ENCODE measurements around the gene ZNF214. TPM values are rescaled to one million over a fixed set of nuclear protein-coding genes. Genes with fewer than 3 reads are reported as not detected.

The ZNF214 gene
- 10 to 100 TPM in 1 of 4 donors, 1 to 10 TPM in 3; 2.9 to 23.8 (median 4.7) TPM for total RNA-seq

DNA sequence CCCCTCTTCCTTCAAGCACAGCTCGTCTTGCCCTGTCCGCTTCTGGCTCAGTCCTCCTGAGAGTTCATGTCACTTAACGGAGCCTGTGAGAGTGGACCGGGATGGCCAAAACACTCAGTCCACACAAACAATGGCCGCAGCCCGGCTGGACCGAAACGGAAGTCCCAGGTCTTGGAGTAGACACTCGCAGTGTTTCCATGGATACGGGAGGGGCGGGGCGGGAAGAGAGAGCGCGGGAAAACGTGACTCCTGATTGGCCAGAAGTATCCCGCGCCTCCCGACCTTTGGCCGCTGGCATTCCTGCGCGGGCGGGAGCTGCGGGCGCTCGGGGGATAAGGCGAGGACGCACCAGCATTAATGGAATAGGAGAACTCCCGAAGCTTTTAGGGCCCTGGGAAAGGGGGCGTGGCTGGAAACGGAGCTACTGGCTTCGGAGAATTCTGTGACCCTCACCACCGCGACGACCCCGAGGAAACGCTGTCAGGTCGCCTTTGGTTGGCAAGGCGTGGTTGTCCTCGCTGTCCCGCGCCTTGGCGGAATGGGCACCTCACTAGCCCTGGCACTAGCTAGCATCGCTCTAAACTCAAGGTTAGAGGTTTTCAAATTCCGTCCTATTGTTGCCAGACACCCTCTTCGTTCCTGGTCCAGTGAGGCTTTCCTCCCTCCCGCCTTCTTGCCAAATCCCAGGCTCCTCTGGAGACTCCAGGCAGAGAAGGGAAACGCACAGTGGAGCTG, at the start of gene ZNF214, which contains the start of gene NLRP14:
Gene ZNF214 (minus strand): TSS at position 164 of the 735 bp plus-strand sequence. CDS start 17,511 bp downstream, outside the sequence.
Gene NLRP14 (plus strand): TSS at position 297 of the 735 bp plus-strand sequence. CDS start 18,108 bp downstream, outside the sequence.
- Histone ChIP-seq H3K27ac (peak within 1 kb of the TSS; percentile 81 to 92), H3K36me3 (no peaks in the 10 kb centered on the region), H3K27me3 (peaks cover 0 to 4% of the 10 kb centered on the region in 2 donors), H3K9me3 (no peaks in the 10 kb centered on the region), H3K4me1 (peaks cover 0 to 9% of the 10 kb centered on the region in 2 donors), H3K4me3 (peak within 1 kb of the TSS; percentile 61 to 67)
- peak; percentile 93 to 96 for DNase-seq
- intact Hi-C loops (cut with DNase I; ENCODE audit: low total_unique reads) = no loop called here
- TF ChIP-seq, protein P1, sequence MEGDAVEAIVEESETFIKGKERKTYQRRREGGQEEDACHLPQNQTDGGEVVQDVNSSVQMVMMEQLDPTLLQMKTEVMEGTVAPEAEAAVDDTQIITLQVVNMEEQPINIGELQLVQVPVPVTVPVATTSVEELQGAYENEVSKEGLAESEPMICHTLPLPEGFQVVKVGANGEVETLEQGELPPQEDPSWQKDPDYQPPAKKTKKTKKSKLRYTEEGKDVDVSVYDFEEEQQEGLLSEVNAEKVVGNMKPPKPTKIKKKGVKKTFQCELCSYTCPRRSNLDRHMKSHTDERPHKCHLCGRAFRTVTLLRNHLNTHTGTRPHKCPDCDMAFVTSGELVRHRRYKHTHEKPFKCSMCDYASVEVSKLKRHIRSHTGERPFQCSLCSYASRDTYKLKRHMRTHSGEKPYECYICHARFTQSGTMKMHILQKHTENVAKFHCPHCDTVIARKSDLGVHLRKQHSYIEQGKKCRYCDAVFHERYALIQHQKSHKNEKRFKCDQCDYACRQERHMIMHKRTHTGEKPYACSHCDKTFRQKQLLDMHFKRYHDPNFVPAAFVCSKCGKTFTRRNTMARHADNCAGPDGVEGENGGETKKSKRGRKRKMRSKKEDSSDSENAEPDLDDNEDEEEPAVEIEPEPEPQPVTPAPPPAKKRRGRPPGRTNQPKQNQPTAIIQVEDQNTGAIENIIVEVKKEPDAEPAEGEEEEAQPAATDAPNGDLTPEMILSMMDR (IDR thresholded peaks at IDR 0.05) = no peak
- TF ChIP-seq POLR2A (IDR thresholded peaks at IDR 0.05) = no peak

DNA sequence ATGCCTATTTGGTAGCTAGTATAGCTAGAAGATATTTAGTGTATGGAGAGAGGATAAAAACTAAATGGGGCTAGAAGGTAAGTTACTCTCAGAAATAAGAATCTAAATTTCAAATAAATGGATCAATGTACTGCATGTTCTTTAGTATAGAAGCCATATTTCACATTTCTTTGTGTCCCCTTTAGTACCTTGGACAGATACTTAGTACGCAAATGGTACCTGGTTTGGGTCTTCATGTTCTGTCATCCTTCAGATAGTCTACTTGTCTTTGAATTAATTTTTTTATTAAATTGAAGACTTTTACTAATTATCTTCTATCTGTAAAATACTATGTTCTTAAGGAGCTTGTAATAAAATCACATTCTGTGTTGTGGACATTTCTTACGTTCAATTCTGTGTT, 42.4 kb upstream of the ZNF214 start:
- TF ChIP-seq POLR2A (IDR thresholded peaks at IDR 0.05) = no peak
- TF ChIP-seq, protein P1 (IDR thresholded peaks at IDR 0.05) = no peak
- DNase-seq = no peak

DNA sequence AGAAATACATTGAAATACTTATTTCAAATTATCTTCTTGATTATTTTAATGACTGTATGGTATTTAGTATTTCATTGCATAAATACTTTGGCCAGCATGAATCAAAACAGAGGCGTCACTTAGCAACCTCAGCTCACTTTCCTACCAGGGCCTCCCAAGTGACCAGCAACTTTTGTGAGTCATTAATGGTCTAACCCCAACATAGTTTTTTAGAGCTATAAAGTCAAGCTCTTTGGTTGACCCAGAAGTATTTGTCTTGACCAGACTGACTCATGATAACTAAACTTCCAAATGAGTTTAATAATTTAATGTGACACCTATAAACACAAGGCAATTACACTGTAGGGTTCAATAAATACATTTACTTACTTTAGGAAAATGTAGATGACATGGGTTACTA, 40.7 kb upstream of the ZNF214 start:
- H3K27me3 ChIP-seq = no peaks in the 10 kb centered on the region
- TF ChIP-seq, protein P1 (IDR thresholded peaks at IDR 0.05) = no peak
- TF ChIP-seq POLR2A (IDR thresholded peaks at IDR 0.05) = no peak
- no peak overlapping the region for H3K4me3 ChIP-seq
- H3K27ac ChIP-seq = no peak overlapping the region
- no peaks in the 10 kb centered on the region for H3K36me3 ChIP-seq
- H3K9me3 ChIP-seq = no peaks in the 10 kb centered on the region
- H3K4me1 ChIP-seq = no peaks in the 10 kb centered on the region
- no peak for DNase-seq
- intact Hi-C loops (cut with DNase I; ENCODE audit: low total_unique reads) = no loop called here

More for the DNA sequence above, 42.4 kb upstream of the ZNF214 start:
- Histone ChIP-seq H3K9me3 (no peaks in the 10 kb centered on the region), H3K36me3 (no peaks in the 10 kb centered on the region), H3K27me3 (no peaks in the 10 kb centered on the region), H3K4me3 (no peak overlapping the region), H3K27ac (no peak overlapping the region), H3K4me1 (no peaks in the 10 kb centered on the region)
- intact Hi-C loops (cut with DNase I; ENCODE audit: low total_unique reads) = no loop called here

DNA sequence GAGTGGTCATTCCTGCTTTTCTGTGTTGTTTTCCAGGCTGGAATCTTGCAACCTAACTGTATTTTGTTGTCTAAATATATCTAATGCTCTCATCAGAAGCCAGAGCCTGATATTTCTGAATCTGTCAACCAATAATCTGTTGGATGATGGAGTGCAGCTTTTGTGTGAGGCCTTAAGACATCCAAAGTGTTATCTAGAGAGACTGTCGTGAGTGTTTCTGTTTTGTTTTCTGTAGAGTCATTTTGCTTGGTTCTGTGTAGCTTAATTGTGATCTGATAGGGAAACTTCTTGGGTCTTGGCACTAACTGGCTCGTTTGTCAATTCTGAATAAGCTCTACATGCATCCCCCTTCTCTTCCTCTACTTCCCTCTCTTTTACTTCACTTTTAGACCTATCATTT, 37.5 kb upstream of the ZNF214 start:
- Histone ChIP-seq H3K27me3 (no peaks in the 10 kb centered on the region), H3K27ac (no peak overlapping the region), H3K4me3 (no peak overlapping the region), H3K9me3 (no peaks in the 10 kb centered on the region), H3K36me3 (no peaks in the 10 kb centered on the region), H3K4me1 (no peaks in the 10 kb centered on the region)
- intact Hi-C loops (cut with DNase I; ENCODE audit: low total_unique reads) = no loop called here
- no peak for DNase-seq
- TF ChIP-seq POLR2A (IDR thresholded peaks at IDR 0.05) = no peak
- TF ChIP-seq, protein P1 (IDR thresholded peaks at IDR 0.05) = no peak

DNA sequence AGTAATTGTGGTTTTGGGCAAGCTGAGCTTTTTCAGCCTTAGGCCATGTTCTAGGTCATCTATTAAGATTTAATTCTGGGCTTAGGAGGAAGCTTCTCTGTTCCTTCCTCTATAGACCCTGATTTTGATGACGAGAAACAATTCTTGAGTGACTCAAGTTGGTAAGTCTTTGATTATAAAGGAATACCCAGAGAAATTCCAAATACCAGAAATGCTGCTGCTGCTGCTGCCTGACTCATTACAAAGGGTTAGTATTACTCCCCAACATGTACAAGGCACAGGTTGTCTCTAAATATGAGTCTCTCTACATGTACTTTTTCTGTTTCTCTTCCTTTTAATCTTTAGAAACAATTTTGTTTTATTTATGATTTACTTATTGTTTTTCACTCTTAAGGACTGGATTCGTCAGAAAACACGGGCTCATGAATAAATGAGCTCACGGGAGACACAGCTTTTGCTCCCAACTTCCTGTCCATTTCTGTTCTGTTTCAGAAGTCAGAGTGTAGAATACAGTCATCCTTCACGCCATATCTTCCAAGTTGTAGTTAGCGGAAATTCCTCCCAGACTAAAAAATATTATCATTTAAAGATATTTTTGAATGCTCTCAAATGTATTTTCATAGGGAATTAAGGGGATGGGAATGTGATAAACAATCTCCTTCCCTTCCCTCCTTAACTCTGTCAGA, 36.8 kb upstream of the ZNF214 start:
- H3K9me3 ChIP-seq = no peaks in the 10 kb centered on the region
- no peak for DNase-seq
- no peaks in the 10 kb centered on the region for H3K36me3 ChIP-seq
- no peak overlapping the region for H3K27ac ChIP-seq
- H3K4me1 ChIP-seq = no peaks in the 10 kb centered on the region
- TF ChIP-seq, protein P1 (IDR thresholded peaks at IDR 0.05) = no peak
- no peak for TF ChIP-seq POLR2A (IDR thresholded peaks at IDR 0.05)
- intact Hi-C loops (cut with DNase I; ENCODE audit: low total_unique reads) = no loop called here
- H3K27me3 ChIP-seq = no peaks in the 10 kb centered on the region
- no peak overlapping the region for H3K4me3 ChIP-seq

All from uterus (tissue), 4 donors.